SU-DHL-6 (cell line): ENCODE measurements around the gene NAA16.

ENCODE experiments used
- H2AFZ ChIP-seq: fragments of 200-600 bp; sonication (generic); 2 replicates; pipeline ENCODE4 v1.6.1; 2014; ENCODE audit warnings: low read depth, mild to moderate bottlenecking, moderate library complexity, mixed read lengths, antibody characterized with exemption, low read length; ENCODE audit not compliant: severe bottlenecking
- H3F3A ChIP-seq: fragments of 200-600 bp; shearing (Covaris generic); 2 replicates; pipeline ENCODE4 v1.6.0; 2016; ENCODE audit warnings: antibody characterized with exemption, mild to moderate bottlenecking; ENCODE audit not compliant: insufficient read depth
- H3K27ac ChIP-seq: fragments of 200-600 bp; sonication (generic); 2 replicates; pipeline ENCODE4 v1.5.1; 2016; ENCODE audit warnings: low read depth, mild to moderate bottlenecking, low read length, moderate library complexity, mixed read lengths
- H3K27me3 ChIP-seq: fragments of 200-600 bp; sonication (generic), shearing (Covaris generic); 2 replicates; pipeline ENCODE4 v1.6.0; 2014; ENCODE audit warnings: mild to moderate bottlenecking, low read length
- H3K36me3 ChIP-seq: fragments of 200-600 bp; sonication (generic); 2 replicates; pipeline ENCODE4 v1.6.1; 2014; ENCODE audit warnings: mild to moderate bottlenecking, low read length, mixed read lengths
- H3K4me2 ChIP-seq: fragments of 300-600, 200-600 bp; shearing (Covaris generic), sonication (generic); 2 replicates; pipeline ENCODE4 v1.6.0; 2014; ENCODE audit warnings: low read length, low read depth, mild to moderate bottlenecking; ENCODE audit not compliant: poor library complexity, severe bottlenecking
- H3K4me3 ChIP-seq: fragments of 200-600 bp; sonication (generic); 2 replicates; pipeline ENCODE4 v1.5.1; 2014; ENCODE audit warnings: antibody characterized with exemption, low read length, mild to moderate bottlenecking, mixed read lengths; ENCODE audit not compliant: insufficient read depth, poor library complexity, severe bottlenecking
- H3K79me2 ChIP-seq: fragments of 200-600 bp; sonication (generic); 2 replicates; pipeline ENCODE4 v1.6.1; 2014; ENCODE audit warnings: mild to moderate bottlenecking, low read length, moderate library complexity; ENCODE audit not compliant: insufficient read depth
- H3K9ac ChIP-seq: fragments of 200-600 bp; sonication (generic); 2 replicates; pipeline ENCODE4 v1.7.0; 2014; ENCODE audit warnings: mild to moderate bottlenecking, low read length
- H3K9me2 ChIP-seq: fragments of 200-600 bp; sonication (generic); replicated peaks from 2 replicates; pipeline ENCODE4 v1.6.1; 2014; ENCODE audit warnings: low read length; ENCODE audit not compliant: insufficient read depth
- H3K9me3 ChIP-seq: fragments of 200-600 bp; sonication (generic); 2 replicates; pipeline ENCODE4 v1.6.1; 2014; ENCODE audit warnings: low read length, mixed read lengths; ENCODE audit not compliant: insufficient read depth
- H4K20me1 ChIP-seq: fragments of 200-600 bp; sonication (generic); 2 replicates; pipeline ENCODE4 v1.6.1; 2014; ENCODE audit warnings: low read depth, mild to moderate bottlenecking, antibody characterized with exemption, low read length, moderate library complexity, mixed read lengths
- EZH2phosphoT487 ChIP-seq: fragments of 200-600 bp; sonication (generic), shearing (Covaris generic); conservative IDR thresholded peaks from 2 replicates; pipeline ENCODE4 v1.6.1; 2018; ENCODE audit warnings: mild to moderate bottlenecking, antibody characterized with exemption, low read length, moderate library complexity, mixed read lengths
- TF ChIP-seq, protein P1 (sequence below): fragments of 200-600 bp; sonication (generic); IDR thresholded peaks from one replicate; pipeline ENCODE4 v1.5.1; 2017; ENCODE audit warnings: antibody characterized with exemption, mild to moderate bottlenecking, low read length, moderate library complexity; ENCODE audit not compliant: insufficient read depth, poor library complexity, severe bottlenecking

NAA16 gene

GRCh38 chr13:41416276-41416675 is 105.2 kb downstream of the NAA16 start:
- no peaks in the 10 kb centered on the region for H3K79me2 ChIP-seq
- H4K20me1 ChIP-seq: no peaks in the 10 kb centered on the region
- no peak overlapping the region for H3K4me2 ChIP-seq
- no peaks in the 10 kb centered on the region for H3K27me3 ChIP-seq
- no peak overlapping the region for H3K9ac ChIP-seq
- TF ChIP-seq EZH2phosphoT487: no peak
- TF ChIP-seq, protein P1, sequence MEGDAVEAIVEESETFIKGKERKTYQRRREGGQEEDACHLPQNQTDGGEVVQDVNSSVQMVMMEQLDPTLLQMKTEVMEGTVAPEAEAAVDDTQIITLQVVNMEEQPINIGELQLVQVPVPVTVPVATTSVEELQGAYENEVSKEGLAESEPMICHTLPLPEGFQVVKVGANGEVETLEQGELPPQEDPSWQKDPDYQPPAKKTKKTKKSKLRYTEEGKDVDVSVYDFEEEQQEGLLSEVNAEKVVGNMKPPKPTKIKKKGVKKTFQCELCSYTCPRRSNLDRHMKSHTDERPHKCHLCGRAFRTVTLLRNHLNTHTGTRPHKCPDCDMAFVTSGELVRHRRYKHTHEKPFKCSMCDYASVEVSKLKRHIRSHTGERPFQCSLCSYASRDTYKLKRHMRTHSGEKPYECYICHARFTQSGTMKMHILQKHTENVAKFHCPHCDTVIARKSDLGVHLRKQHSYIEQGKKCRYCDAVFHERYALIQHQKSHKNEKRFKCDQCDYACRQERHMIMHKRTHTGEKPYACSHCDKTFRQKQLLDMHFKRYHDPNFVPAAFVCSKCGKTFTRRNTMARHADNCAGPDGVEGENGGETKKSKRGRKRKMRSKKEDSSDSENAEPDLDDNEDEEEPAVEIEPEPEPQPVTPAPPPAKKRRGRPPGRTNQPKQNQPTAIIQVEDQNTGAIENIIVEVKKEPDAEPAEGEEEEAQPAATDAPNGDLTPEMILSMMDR: no peak
- H3K9me2 ChIP-seq: no peaks in the 10 kb centered on the region
- no peak overlapping the region for H2AFZ ChIP-seq
- H3K36me3 ChIP-seq: no peaks in the 10 kb centered on the region
- H3K27ac ChIP-seq: no peak overlapping the region
- H3K9me3 ChIP-seq: no peaks in the 10 kb centered on the region
- no peak overlapping the region for H3K4me3 ChIP-seq
- no peaks in the 10 kb centered on the region for H3F3A ChIP-seq

- no peak overlapping the region for H3K4me2 ChIP-seq
- H3K9ac ChIP-seq: no peak overlapping the region
- H3K36me3 ChIP-seq: no peaks in the 10 kb centered on the region
- no peak overlapping the region for H3K4me3 ChIP-seq
- H3K79me2 ChIP-seq: no peaks in the 10 kb centered on the region
- no peak for TF ChIP-seq EZH2phosphoT487
- H3K27me3 ChIP-seq: no peaks in the 10 kb centered on the region
- H3K9me3 ChIP-seq: no peaks in the 10 kb centered on the region
- no peaks in the 10 kb centered on the region for H4K20me1 ChIP-seq
- H3F3A ChIP-seq: no peaks in the 10 kb centered on the region
- no peak overlapping the region for H3K27ac ChIP-seq
- H2AFZ ChIP-seq: no peak overlapping the region
- no peaks in the 10 kb centered on the region for H3K9me2 ChIP-seq
Measured at GRCh38 chr13:41418027-41418426, 107.0 kb downstream of the NAA16 start.

GRCh38 chr13:41418731-41419130 is 107.7 kb downstream of the NAA16 start:
- Histone ChIP-seq H3K27ac (no peak overlapping the region), H3K9me3 (no peaks in the 10 kb centered on the region), H3K4me3 (no peak overlapping the region), H4K20me1 (no peaks in the 10 kb centered on the region), H3K36me3 (no peaks in the 10 kb centered on the region), H3K27me3 (no peaks in the 10 kb centered on the region), H3K4me2 (no peak overlapping the region), H3F3A (no peaks in the 10 kb centered on the region), H3K9me2 (no peaks in the 10 kb centered on the region), H3K9ac (no peak overlapping the region), H3K79me2 (no peaks in the 10 kb centered on the region), H2AFZ (no peak overlapping the region)
- TF ChIP-seq, protein P1: no peak
- TF ChIP-seq EZH2phosphoT487: no peak

DNA sequence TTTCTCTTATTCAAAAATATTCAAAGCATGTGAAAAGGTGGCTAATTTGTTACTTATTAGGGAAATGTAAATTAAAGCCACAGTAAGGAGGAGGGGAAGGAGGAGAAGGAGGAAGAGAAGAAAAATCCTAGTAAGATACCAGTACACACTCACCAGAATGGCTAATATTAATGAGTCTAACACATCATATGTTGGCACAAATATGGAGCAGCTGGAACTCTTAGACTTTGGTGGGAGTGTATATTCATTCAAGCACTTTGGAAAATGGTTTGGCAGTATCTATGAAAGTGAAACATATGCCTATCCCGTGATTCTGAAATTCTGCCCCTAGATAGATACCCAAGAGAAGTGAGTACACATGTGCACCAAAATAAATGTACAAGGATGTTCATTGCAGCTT is 108.1 kb downstream of the NAA16 start:
- Histone ChIP-seq H3K79me2 (no peaks in the 10 kb centered on the region), H3K27ac (no peak overlapping the region), H3K27me3 (no peaks in the 10 kb centered on the region), H3K36me3 (no peaks in the 10 kb centered on the region), H3K4me2 (no peak overlapping the region), H3K4me3 (no peak overlapping the region), H3K9me3 (no peaks in the 10 kb centered on the region), H4K20me1 (no peaks in the 10 kb centered on the region), H3K9me2 (no peaks in the 10 kb centered on the region), H2AFZ (no peak overlapping the region), H3F3A (no peaks in the 10 kb centered on the region), H3K9ac (no peak overlapping the region)
- TF ChIP-seq EZH2phosphoT487: no peak
- TF ChIP-seq, protein P1: no peak
